OCI-LY7 (cell line): ENCODE results near the gene CDA.

ENCODE experiments used
- CTCF ChIP-seq: fragments of 200-600 bp; sonication (generic); conservative IDR thresholded peaks from 2 replicates; pipeline ENCODE4 v1.5.1; 2014; ENCODE audit warnings: mild to moderate bottlenecking, antibody characterized with exemption, low read length, moderate library complexity, mixed read lengths
- EZH2phosphoT487 ChIP-seq: fragments of 200-600 bp; sonication (generic); IDR thresholded peaks from 2 replicates; pipeline ENCODE4 v1.6.1; 2018; ENCODE audit warnings: low read depth, borderline replicate concordance, mild to moderate bottlenecking, mixed run types, antibody characterized with exemption, low read length, moderate library complexity, mixed read lengths

GRCh38 chr1:20602851-20603450 is 14.1 kb downstream of the CDA start:
- TF ChIP-seq CTCF: no peak
- no peak for TF ChIP-seq EZH2phosphoT487
